SH-SY5Y (cell line): ENCODE measurements around the gene GALNT9.
A peak's percentile ranks its signal among the peaks of the same experiment; 100 is the strongest.

Experiments used
- GATA2 ChIP-seq: IDR thresholded peaks from 2 replicates; pipeline ENCODE4 v1.6.1; 2011; ENCODE audit warnings: mild to moderate bottlenecking, low read depth, low read length
- GATA3 ChIP-seq: IDR thresholded peaks from 2 replicates; pipeline ENCODE4 v1.6.1; 2011; ENCODE audit warnings: low read depth, mild to moderate bottlenecking, low read length, moderate library complexity

The GALNT9 gene

DNA sequence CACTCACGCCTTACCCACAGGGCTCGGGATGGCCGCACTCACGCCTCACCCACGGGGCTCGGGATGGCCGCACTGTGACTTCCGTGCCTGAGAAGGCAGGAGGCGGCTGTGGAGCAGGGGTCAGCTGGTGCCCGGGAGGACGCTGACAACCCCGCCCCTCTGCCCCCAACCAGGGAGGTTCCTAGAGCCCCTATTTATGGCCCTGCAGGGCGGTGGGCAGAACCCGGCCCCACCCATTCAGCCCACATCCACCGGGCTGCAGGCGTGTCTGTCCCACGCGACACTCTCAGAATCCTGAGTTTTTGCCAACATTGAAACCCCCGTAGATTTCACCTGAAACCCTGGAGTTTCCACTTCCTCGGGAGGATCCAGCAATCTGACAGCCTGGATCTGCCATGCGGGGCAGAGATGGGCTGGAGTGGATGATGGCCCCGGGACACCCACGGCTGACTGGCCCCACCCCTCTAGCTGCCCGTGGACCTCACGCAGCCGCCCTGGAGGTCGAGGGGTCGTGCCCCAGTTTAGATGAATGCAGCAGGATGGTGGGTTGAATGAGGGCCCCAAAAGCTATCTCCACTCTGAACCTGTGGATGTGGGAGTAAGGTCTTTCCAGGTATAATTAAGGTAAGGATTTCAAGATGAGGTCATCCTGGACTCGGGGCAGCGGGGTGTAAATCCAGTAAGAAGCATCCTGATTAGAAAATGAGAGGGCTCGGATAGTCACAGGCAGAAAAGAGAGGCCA lies 20.4 kb downstream of the GALNT9 start:
- TF ChIP-seq GATA3 (no peak), GATA2 (no peak)

DNA sequence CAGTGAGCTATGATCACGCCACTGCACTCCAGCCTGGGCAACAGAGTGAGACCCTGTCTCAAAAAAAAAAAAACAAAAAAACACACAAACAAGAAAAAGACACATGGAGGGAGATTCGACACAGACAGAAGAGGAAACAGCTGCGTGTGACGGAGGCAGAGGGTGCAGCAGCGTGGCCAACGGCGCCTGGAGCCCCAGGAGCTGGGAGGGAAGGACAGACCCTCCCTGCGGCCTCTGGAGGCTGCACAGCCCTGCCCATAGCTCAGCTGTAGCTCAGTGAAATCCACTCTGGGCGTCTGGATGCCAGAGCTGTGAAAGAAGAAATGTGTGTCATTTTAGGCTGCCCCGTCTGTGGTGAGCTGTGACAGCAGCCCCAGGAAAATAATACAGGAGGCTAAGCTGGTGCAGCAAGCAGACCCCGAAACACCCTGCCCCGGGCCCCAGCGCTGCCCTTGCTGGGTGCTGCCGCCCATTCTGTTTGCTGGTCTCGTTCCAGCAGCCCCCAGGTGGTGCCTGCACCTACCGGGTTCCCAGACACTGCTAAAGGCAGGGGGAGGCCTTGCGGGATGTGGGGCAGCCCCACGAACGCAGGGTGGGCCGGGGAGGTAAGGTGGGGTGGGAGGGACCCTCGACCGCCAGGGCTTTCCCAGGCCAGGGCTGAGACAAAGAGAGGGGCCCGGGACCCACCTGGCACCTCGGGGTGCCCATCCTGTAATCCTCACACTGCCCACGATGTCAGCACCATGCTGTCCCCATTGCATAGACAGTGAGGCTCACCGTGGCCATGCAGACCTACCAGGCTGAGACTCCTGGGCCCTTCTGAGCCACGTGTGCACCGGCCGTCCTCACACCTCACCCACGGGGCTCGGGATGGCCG lies 21.2 kb downstream of the GALNT9 start:
- TF ChIP-seq GATA3 (no peak), GATA2 (no peak)

DNA sequence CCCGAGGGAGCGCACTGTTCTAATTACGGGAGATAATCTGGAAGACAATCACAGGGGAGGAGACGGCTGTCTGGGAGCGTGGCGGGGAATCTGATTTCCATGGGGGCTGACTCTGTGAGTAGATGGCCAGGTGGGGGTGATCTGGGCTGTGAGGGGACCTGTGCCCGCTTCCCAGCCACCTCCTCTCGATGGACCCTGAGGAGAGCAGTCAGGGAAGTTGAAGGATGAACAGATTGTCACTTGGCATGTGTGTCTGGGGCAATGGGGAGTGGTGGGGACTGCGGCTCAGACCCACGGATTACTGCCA lies 22.6 kb downstream of the GALNT9 start:
- TF ChIP-seq GATA2 (peak; percentile 12; the same call in 1 of the 2 replicates), GATA3 (no peak)

DNA sequence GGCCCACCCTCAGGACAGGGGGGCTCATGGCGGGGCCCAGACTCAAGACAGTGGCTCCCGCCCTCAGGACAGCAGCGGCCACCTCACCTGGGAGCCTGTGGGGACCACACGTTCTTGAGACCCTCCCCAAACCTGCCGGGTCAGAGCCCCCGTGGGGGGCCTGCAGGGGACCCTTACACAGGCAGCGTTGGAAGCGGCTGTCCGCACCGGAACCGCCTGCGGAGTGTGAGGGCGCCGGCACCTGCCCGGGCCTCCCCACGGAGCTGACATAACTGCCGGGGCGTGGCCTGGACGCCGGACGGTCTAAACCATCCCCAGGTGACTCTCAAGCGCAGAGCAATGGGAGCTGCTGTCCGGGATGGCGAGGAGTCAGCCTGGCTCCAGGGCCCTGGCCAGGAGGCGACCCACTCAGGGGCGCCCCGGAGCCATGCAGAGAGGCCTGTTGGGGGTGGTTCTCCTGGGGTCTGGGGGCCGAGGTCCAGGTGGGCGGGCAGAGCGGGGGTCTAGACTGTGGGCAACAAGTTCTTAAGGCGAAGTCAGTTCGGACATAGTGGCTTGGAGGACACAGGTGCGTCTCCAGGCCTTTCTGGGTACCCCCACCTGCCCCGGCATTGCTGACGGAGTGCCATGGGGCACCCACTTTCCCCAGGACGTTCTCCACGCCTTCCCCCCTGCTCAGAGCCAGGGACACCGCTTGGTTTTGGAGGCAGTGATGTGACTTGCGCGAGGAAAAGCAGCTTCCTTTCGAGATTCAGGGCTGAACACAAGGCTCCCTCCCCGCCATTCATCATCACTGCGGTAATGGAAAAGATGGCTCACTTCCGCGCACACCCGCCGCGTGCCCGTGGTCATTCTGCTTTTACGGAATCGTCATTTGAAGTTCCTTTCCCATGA lies 23.2 kb downstream of the GALNT9 start:
- TF ChIP-seq GATA2, result no peak
- TF ChIP-seq GATA3, result no peak

DNA sequence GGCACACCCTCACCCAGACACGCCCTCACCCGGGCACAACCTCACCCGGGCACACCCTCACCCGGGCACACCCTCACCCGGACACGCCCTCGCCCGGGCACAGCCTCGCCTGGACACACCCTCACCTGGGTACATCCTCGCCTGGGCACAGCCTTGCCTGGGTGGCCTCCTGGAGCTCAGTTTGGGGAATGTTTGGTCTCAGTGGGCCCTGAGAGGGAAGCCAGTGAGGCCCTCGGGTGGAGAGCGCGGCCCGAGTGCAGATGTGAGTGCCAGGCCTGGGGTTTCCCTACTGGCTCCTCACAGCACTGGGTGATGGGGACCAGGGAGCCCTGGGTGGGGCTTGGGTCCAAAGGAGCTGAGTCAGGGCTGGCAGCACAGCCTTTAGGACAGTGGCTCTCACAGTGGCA lies 23.8 kb downstream of the GALNT9 start:
- TF ChIP-seq GATA2 (no peak), GATA3 (no peak)

DNA sequence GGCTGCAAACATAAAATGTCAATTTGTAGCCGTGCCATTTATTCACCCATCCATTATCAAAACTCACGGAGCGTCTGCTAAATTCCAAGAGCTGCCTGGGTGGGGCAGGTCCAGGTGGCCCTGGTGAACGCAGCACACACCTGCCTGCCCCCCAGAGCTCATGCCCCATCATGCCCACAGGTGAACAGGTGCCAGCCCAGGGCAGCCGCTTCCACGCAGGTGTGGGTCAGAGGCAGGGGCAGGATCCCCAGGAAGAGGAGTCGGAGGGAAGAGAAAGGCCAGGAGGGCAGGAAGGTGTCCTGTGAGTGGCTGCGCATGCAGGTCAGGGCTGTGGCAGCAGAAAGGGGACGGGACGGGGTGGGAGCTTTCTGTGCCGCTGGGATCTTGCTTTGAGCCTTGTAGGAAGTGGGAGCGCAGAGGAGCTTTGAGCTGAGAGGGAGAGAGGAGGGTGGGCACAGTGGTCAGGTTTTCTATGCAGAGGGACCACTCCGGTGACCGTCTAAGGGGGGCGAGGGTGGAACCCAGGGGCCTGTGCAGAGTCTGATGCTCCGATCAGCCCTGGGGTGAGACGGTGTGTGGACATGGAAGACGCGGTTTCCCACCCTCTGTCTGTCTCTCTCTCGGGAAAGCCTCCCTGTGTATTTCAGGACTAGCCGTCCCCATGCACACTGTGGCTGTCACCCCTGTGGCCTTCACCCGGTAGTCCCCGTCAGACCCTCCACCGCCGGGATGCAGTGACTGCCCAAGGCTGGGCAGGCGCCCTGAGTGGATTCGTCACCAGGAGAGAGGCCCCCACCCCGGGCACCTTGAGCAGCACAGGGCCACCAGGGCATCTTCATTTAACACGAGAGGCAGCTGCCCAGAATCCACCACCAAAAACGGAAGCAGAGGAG lies 26.7 kb downstream of the GALNT9 start:
- TF ChIP-seq GATA2 (no peak), GATA3 (no peak)

DNA sequence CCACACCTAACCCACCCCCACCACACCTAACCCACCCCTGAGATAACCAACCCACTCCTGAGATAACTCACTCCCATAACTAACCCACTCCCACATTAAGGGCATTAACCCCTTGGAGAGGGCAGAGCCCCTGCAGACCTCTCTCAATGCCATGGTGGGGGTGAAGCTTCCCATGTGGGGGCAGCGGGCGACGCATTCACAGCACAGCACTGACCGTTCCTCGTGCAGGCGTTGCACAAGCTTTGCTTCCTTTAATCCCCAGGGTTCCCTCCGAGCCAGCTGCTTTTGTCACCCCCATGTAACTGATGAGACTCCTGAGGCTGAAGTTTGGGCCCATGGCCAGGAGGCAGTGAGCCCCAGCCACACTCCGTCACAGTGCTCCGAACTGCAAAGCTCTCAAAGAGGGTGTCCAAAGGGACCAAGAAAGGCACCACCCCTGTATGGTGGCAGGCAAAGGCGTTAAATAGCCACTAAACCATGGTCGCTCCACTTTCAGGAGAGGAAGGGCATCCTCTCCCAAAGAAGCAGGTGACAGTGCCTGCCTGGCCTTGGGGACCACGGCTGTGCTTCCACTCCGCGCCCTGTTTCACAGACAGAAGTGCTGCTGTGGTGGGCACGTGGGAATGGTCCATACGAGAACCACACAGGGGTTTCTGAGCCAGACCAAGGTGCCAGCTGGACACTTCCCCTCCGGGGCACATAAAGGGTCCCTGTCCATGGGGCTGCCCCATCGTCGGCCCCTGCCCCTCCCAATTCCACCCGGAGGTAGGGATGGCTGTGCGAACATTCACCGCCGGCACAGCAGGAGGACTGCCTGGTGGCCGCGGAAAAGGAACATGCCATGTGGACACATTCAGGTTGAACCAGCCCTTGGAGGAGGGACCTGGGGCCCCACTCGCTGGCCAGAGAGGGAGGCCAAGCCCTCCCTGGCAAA lies 28.3 kb downstream of the GALNT9 start:
- TF ChIP-seq GATA3, result no peak
- no peak for TF ChIP-seq GATA2

DNA sequence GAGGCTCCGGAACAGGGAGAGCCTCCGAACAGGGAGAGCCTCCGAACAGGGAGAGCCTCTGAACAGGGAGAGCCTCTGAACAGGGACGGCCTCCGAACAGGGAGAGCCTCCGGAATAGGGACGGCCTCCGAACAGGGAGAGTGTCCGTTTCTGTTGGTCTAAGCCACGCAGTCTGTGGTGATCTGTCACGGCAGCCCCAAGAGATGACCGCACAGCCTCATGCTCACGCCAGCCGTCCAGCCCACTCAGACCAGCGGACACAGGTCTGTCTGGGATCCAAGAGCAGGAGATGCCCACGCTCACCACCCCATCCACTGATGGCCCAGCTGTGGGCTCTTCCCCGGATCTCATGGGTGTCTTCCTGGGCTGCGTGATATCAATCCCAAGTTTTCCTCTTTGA lies 33.3 kb downstream of the GALNT9 start:
- no peak for TF ChIP-seq GATA2
- TF ChIP-seq GATA3, result no peak

DNA sequence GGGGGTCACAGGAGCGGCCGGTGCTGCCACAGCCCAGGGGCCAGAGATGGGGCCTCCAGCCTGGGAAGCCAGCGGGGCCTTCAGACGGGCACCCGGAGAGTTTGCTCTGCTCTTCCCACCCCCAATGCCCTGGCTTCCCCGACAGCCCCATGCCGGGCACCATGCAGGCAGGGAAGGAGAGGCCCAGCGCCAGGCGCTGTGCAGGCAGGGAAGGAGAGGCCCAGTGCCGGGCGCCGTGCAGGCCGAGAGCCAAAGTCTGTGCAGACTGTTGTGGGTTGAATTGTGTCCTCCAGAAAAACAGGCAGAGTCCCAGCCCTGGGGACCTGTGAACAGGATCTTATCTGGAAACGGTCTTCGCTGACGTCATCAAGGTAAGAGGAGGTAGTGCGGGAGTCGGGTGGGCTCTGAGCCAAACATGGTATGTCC lies 34.3 kb downstream of the GALNT9 start:
- no peak for TF ChIP-seq GATA2
- no peak for TF ChIP-seq GATA3

DNA sequence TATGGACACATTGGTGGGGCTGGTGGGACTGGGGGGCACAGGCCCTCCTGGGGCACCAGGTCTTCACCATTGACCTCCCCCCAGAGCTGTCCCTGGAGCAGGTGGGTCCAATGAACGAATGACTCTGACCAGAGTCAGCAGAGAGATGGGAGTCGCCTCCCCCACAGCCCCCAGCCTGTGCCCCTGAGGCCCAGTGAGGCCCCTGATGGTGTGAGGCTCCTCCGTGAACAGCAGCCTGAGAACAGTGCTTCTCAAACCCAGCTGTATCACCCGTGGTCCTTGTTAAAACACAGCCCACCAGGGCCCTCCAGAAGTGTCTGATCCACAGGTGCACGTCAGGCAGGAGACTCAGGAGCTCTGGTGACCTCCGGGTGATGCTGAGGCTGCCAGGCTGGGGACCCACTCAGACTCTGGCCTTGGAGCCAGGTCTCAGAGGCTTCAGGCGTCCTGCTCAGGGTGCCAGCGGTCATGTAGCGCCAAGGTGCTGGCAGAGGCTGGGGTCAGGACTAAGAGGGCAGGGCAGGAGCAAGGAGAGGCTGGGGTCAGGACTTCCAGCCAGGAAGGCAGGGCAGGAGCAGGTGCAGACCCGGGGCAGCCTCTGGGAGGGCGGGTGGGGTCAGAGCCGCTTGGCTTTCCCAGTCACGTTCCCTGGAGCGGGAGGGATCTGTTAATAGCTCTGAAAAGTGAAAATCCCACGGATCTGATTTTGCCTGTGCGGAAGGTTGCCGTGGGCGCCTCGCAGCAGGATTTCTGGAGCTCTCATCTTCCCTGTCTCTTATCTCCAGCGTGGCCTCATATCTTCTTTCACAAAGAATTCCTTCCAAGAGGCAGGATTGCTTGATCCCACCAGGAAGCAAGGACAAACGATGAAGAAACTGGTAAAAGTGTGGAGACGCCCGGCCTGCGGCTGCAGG lies 35.0 kb downstream of the GALNT9 start:
- TF ChIP-seq GATA3 (no peak), GATA2 (no peak)

DNA sequence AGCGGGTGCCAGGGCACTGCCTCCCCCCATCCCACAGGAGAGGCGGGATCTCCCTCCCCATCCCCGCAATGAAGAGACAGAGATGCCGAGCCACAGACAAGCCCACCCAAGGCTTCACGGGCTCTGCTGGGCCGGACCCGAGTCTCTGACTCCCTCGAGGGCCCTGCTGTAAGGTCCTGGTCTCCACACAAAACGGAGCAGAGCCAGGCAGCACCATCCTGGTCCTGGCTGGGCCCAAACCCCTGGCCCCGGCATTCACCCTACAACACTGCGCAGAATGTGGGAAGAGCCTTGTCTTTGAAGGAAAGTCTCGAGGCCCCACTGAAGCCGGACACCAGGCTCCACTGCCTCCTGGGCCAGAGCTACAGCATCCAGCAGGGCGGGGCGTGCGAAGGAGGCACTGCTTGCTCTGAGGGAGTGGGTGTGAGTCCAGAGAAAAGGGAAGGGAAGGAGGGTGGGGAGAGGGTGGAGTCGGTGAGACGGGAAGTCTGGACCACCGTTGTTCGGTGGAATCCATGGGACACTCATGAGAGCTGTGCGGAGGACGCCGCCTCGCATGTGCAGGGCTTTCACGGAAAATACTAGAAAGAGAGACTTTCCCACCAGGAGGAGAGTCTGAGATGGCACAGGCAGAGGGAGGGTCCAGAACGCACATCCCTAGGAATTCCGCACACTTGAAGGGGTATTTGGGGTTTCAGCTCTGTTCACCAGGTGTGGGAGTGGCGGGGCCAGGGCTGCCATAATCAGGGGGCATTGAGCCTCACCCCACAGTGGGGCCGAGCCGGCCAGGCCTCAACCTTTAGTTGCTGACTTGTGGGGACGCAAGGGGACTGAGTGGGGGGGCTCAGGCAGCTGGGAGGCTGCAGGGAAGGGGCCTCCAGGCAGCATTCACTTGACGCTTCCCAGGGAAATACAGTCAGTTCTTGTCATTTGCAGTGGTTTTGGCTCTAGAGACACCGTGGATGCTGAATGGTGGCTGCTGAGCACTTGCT lies 36.8 kb downstream of the GALNT9 start:
- TF ChIP-seq GATA3 (no peak), GATA2 (no peak)
